GM19023 (cell line): ENCODE data around the gene HDAC7.

ENCODE experiments used
- ATAC-seq: cut with Tn5 transposase; IDR thresholded peaks from one replicate; pipeline ENCODE4 v1.9.1; 2021; ENCODE audit warnings: mild to moderate bottlenecking, moderate library complexity; ENCODE audit not compliant: unreplicated experiment

Gene HDAC7

DNA sequence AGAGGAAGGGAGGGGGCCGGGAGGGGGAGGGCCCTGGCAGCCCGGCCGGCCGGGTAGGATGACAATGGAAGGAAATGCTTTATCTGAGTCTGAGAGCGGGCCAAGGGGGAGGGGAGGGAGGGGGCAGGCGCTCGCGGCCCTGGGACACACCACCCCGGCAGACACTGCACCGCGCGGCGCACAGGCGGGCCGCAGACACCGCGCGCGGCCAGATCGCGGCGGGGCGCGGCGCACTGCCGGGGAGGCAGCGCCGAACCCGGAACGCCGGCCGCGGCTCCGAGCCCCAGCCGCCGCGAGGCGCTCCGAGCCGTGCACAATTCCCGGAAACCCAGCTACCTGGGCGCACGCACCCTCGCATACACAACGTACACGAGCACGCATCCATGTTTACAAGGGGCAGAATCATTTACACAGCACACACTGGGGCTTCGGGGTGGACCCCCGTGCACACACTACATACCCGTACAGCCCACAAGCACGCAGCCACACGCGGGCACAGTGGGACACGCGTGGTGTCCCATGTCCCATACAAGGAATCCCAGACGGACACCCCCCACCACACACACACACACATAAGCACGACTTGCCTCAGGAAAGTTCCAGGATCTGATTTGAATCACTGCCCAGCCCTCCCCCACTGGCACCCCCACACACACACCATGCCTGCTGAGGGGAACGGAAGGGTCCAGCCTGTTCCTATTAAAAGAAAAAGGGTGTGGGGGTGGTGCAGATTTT is at the start of gene HDAC7:
TSS of gene HDAC7 (minus strand) at position 8 of the 735 bp plus-strand sequence. CDS start 118 bp downstream, outside the sequence.
- ATAC-seq = peak; percentile 33

GRCh38 chr12:47868552-47869031 is 48.9 kb upstream of the HDAC7 start:
- peak; percentile 69 for ATAC-seq

- ATAC-seq = peak; percentile 8
Measured at GRCh38 chr12:47868041-47868440, 48.3 kb upstream of the HDAC7 start.

- no peak for ATAC-seq
Measured at GRCh38 chr12:47867495-47867941, 47.8 kb upstream of the HDAC7 start.

- no peak for ATAC-seq
Measured at GRCh38 chr12:47864646-47865235, 45.0 kb upstream of the HDAC7 start.

- ATAC-seq = no peak
Measured at GRCh38 chr12:47863985-47864384, 44.3 kb upstream of the HDAC7 start.

DNA sequence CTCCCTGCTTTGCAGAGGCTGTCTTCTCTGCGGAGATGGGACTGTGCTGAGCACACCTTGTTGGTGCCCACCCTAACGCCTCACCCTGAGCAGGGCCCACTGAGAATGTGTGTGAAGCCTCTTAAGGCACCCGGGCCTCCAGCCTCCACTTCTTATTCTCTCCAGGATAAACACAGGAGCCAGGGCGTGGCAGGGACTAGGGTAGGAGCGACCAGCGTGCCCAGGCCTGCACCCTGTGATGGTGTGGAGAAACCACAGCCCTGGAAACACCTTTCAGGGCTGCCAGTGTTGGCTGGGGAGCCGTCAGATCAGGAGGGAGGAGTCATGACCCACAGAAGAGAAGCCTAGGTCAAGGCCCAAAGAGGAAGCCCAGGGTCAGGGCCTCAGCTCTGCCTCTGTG is 43.8 kb upstream of the HDAC7 start:
- ATAC-seq = no peak

DNA sequence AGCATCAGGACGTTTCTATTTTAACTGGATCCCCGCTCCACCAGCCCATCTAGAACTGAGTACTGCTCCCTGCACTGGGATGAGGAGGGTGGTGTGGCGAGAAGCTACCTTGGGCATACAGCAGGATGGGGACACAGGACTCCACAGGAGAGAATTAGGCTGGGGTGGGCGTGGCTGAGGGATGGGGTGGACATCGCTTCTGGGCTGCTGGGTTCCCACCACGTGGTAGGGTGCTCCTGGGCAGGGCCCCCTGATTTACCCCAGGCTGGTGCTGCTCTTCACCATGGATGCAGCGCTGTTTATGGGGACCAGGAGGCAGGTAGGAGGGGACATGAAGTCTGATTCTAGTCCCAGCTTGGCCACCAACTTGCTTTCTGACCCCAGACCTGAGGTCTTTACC is 43.2 kb upstream of the HDAC7 start:
- no peak for ATAC-seq

GRCh38 chr12:47862167-47862750 is 42.6 kb upstream of the HDAC7 start:
- no peak for ATAC-seq

DNA sequence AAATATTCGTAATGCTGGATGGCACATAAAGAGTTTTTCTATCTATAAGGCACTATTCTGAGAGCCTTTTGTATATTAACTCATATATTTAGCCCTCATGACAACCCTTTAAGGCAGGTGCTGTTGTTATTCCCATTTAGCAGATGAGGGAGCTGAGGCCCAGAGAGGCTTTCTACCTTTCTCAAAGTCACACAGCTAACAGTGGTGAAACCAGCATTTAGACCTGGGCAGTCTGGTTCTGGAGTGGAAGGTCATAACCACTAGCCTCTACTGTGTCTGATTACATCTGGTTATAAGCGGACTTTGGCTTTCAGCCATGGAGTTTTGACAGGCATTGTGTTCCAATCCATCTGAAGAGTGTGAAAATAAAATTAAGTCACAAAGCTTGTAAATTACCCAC is 41.2 kb upstream of the HDAC7 start:
- no peak for ATAC-seq

DNA sequence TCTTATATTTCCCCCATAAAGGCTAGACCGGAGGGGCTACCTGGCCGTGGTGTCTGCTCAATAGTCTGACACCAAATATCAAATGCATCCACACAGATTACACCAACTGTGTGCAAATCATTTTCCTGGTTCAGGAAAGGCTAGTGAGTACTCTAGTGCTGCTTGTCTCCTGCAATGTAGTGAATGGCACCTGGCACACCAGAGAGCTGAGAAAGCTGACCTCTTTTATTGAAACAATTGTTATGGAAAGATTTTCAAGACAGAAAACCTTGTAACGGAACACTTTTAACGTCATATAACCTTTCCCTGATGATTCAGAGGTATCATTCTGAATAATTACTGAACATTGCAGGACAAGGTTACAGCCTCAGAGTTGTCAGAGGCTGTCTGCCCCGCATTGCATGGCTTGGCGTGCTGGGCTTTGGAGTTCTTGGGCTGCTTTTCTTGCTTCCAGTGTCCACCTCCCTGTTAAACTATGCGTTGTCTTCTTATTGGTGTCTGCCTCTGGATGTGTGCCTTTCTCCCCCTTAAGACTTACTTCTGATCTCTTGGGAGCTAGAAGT is 40.7 kb upstream of the HDAC7 start:
- ATAC-seq = no peak

- no peak for ATAC-seq
Measured at GRCh38 chr12:47858511-47859266, 39.0 kb upstream of the HDAC7 start.

- ATAC-seq = no peak
Measured at GRCh38 chr12:47856721-47857575, 37.2 kb upstream of the HDAC7 start.

- ATAC-seq = no peak
Measured at GRCh38 chr12:47856094-47856493, 36.4 kb upstream of the HDAC7 start.

DNA sequence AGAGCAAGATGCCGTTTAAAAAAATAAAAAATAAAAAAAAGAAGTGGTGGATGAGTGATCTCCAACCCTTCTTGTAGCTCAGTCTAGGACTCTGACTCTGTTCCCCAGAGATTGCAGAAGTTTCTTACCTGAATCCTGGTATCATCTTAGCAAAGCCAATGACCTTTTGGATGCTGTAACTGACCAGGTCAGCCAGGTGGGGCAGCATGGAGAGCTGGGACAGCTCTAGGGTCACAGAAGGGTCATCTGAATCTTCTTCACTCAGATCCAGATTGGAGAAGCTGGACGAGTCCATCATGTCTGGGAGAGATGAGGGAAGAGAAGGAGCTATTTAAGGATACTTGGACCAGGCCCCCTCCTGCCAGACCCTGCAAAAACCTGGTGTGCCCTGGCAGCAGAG is 35.8 kb upstream of the HDAC7 start:
- no peak for ATAC-seq

DNA sequence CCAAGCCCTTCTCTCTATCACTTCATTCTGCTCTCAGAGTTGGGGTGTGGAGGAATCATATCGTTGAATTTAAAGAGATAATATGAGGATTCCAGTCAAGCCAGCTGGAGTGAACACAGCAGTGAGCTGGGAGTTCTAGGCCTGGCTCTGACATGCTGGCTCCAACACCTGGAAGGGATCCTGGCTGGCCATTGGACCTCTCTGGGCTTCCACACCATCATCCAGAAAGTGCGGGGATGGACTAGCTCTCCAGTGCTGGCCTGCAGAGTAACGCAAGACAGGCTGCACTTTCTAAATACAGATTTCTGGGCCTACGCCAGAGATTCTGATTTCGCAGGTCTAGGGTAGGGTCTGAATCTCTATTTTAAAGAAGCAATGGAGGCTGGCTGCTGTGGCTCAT is 34.8 kb upstream of the HDAC7 start:
- no peak for ATAC-seq

- ATAC-seq = no peak
Measured at GRCh38 chr12:47852096-47852571, 32.4 kb upstream of the HDAC7 start.

DNA sequence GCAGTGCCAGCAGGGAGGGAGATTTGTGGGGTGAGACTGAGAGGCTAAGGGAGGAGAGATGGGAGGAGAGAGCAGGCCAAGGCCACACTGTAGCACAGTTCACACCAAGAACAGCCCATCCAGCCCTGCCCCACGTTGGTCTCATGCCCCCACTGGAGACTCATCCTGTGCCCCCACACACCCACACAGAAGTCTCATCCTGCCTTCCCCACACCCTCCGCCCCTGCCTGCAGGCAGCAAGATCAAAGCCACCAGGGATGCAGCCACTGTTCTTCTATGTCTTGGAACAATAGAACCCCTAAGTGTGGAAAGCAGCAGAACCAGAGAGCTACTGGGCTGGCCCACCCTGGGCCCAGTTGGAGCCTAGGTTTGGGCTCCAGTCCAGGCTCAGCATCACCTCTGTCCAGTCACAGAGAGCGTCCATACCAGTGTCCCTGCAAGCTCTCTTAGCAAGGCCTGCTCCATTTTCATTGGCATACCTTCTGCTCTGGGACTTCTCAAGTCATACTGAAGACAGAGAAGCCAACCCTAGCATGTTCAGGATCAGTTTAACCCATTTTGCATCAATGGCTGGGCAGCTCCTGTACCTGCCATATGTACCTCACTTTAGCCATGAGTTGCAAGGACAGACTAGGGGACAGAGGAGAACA is 31.7 kb upstream of the HDAC7 start:
- ATAC-seq = no peak
